Activated CD4-positive, alpha-beta T cell treated with anti-CD3 and anti-CD28 coated beads, Interleukin-2, amount 10 ng/mL, durations not matched to agents 24 days and 14 days (primary cell): ENCODE results near the gene SOWAHC. TPM values are rescaled to one million over a fixed set of nuclear protein-coding genes. Genes with fewer than 3 reads are reported as not detected.
"Not testable (repeated sequence)": the region's sequence is repeated elsewhere in the genome, so short reads cannot be mapped to it uniquely, and the experiment has no call there.

Experiments
- DNase-seq: peaks from one replicate; pipeline ENCODE4 v3.0.0; 2022
- H3K27ac Mint-ChIP-seq: one replicate; pipeline ENCODE4 v1.8.0; 2022; ENCODE audit warnings: mild to moderate bottlenecking, mixed read lengths
- H3K27me3 Mint-ChIP-seq: one replicate; pipeline ENCODE4 v1.8.0; 2022; ENCODE audit warnings: mixed read lengths
- H3K36me3 Mint-ChIP-seq: one replicate; pipeline ENCODE4 v1.8.0; 2022; ENCODE audit warnings: low read depth, mild to moderate bottlenecking, mixed read lengths
- H3K4me1 Mint-ChIP-seq: one replicate; pipeline ENCODE4 v1.8.0; 2021; ENCODE audit warnings: mixed read lengths
- H3K4me3 Mint-ChIP-seq: one replicate; pipeline ENCODE4 v1.8.0; 2022; ENCODE audit warnings: mild to moderate bottlenecking, moderate library complexity, mixed read lengths
- H3K9me3 Mint-ChIP-seq: one replicate; pipeline ENCODE4 v1.8.0; 2021; ENCODE audit warnings: mixed read lengths
- intact Hi-C: fragments of 100-400 bp; cut with micrococcal nuclease; formaldehyde crosslinking; loops from one replicate; pipeline ENCODE4 v1.15.1; 2023
- total RNA-seq: library from RNA; stranded (reverse); gene quantifications from 2 replicates; pipeline ENCODE4 v1.2.3, GENCODE V29; 2022

SOWAHC gene
- 0.26 TPM in 2 replicates for total RNA-seq

DNA sequence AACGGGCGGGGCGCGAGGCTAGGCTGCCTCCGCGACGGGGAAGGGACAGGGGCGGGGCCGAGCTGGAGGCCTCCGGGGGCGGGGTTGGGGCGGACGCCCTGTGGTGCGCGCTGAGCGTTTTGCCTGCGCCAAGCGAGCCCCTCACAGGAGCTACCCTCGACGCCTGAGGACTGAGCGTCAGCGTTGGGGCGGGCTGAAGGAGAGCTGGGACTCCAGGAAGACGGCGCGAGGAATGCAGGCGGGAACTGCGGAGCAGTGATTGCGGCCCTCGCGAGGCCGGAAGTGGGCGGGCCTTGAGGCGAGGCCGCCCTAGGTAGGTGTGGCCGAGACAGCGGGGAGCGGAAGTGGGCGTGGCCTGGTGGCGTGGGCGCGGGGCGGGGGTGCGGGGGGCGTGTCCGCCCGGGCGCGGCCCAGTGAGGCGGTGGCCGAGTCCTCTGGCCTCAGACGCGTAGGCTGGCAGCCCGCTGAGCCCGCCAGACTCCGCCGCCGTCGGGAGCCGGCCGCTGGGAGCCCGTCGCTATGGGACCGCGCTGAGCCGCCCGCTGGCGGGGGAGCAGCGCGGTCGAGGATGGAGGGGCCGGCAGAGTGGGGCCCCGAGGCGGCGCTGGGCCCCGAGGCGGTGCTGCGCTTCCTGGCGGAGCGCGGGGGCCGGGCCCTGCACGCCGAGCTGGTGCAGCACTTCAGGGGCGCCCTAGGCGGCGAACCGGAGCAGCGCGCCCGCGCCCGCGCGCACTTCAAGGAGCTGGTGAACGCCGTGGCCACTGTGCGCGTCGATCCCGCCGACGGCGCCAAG is at the start of gene SOWAHC, which contains the start of gene SEPTIN10:
Gene SOWAHC (plus strand): TSS at position 443 of the 793 bp plus-strand sequence. CDS start 126 bp downstream, at position 569.
Gene SEPTIN10 (minus strand): TSS at position 45 of the 793 bp plus-strand sequence. CDS start 139 bp downstream, outside the sequence.
- Mint-ChIP-seq H3K4me1 (peaks cover 11% of the 10 kb centered on the region), H3K4me3 (peak within 1 kb of the TSS; percentile 90), H3K9me3 (no peaks in the 10 kb centered on the region), H3K36me3 (peaks cover 2% of the 10 kb centered on the region), H3K27me3 (peaks cover 72% of the 10 kb centered on the region), H3K27ac (peak within 1 kb of the TSS; percentile 73)
- intact Hi-C loops, result no loop called here
- peak; percentile 94 for DNase-seq

DNA sequence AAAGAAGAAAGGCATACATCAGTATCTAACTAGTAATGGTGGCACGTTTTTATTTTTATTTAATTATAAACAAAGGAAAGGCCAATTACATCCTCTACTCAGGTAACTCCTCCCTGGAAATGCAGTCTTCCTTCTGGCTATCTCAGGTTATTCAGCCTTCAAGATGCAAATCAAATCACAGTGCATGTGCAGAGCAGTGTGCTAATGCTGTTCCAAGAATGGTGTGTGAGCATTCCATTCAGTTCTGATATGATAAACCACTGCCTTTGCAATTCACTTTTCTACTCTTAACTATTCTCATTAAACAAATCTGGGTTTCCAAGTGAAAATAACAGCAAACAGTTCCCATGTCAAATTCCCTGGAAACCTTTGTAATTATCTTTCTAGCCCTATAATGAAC is 38.8 kb upstream of the SOWAHC start:
- no peaks in the 10 kb centered on the region for H3K9me3 Mint-ChIP-seq
- H3K4me3 Mint-ChIP-seq, result no peak overlapping the region
- no peak overlapping the region for H3K27ac Mint-ChIP-seq
- intact Hi-C loops, result no loop called here
- peaks cover 4% of the 10 kb centered on the region for H3K27me3 Mint-ChIP-seq
- no peaks in the 10 kb centered on the region for H3K36me3 Mint-ChIP-seq
- no peak for DNase-seq
- H3K4me1 Mint-ChIP-seq, result no peaks in the 10 kb centered on the region

DNA sequence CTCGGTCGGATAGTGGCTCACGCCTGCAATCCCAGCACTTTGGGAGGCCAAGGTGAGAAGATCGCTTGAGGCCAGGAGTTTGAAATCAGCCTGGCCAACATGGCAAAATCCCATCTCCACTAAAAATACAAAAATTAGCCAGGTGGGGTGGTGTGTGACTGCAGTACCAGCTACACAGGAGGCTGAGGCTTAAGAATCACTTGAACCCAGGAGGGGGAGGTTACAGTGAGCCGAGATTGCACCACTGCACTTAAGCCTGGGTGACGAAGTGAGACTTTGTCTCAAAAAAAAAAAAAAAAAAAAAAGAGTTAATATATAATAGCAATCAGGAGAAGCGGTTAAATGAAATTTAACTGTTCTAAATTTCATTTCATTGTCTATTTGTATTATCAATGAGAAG is 36.5 kb upstream of the SOWAHC start:
- H3K27me3 Mint-ChIP-seq, intact Hi-C loops, H3K4me1 Mint-ChIP-seq, H3K9me3 Mint-ChIP-seq, H3K36me3 Mint-ChIP-seq, DNase-seq, H3K27ac Mint-ChIP-seq, H3K4me3 Mint-ChIP-seq: not testable (repeated sequence)

DNA sequence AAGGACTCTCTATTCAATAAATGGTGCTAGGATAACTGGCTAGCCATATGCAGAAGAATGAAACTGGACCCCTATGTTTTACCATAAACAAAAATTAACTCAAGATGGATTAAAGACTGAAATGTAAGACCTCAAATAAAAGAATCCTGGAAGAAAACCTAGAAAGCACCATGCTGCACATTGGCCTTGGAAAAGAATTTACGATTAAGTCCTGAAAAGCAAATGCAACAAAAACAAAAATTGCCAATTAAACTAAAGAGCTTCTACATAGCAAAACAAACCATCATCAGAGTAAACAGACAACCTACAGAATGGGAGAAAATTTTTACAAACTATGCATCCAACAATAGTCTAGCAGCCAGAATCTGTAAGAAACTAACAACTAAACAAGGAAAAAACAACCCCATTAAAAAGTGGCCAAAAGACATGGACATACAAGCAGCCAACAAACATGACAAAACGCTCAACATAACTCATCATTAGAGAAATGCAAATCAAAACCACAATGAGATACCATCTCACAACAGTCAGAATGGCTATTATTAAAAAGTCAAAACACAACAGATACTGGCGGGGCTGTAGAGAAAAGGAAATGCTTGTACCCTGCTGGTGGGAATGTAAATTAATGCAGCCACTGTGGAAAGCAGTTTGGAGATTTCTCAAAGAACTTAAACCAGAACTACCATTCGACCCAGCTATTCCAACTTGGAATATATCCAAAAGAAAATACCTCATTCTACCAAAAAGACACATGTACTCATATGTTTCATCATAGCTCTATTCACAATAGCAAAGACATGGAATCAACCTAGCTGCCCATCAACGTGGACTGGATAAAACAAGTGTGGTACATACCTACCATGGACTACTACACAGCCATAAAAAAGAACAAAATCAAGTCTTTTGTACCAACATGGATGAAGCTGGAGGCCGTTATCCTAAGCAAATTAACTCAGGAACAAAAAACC is 31.0 kb upstream of the SOWAHC start:
- H3K9me3 Mint-ChIP-seq, result no peaks in the 10 kb centered on the region
- no peak overlapping the region for H3K4me3 Mint-ChIP-seq
- H3K4me1 Mint-ChIP-seq, result no peaks in the 10 kb centered on the region
- H3K27ac Mint-ChIP-seq, result no peak overlapping the region
- no peaks in the 10 kb centered on the region for H3K36me3 Mint-ChIP-seq
- intact Hi-C loops, result no loop called here
- peaks cover 21% of the 10 kb centered on the region for H3K27me3 Mint-ChIP-seq
- no peak for DNase-seq

DNA sequence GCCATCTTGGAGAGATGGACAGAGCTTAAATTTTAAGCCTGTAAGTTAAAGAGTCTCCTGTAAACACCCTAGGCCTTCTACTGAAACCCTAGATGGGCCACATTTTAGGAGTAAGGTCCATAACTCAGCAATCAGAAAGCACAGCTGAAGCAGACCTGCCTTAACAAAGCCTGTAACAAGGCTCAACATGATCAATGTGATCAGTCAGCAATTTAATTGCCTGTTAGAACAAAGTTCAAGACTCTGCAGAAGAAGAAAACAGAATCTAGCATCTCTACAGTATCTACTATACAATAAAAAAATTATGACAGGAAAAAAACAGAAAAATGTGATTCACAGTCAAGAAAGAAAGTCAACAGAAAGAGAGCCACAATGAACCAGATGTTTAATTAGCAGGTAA is 27.5 kb upstream of the SOWAHC start:
- Mint-ChIP-seq H3K4me1 (no peaks in the 10 kb centered on the region), H3K27me3 (peaks cover 20% of the 10 kb centered on the region), H3K4me3 (no peak overlapping the region), H3K27ac (no peak overlapping the region), H3K36me3 (no peaks in the 10 kb centered on the region), H3K9me3 (no peaks in the 10 kb centered on the region)
- no peak for DNase-seq
- intact Hi-C loops, result no loop called here

GRCh38 chr2:109591206-109591605 is 23.0 kb upstream of the SOWAHC start:
- intact Hi-C loops, result no loop called here
- Mint-ChIP-seq H3K27me3 (peaks cover 5% of the 10 kb centered on the region), H3K9me3 (no peaks in the 10 kb centered on the region), H3K4me1 (no peaks in the 10 kb centered on the region), H3K36me3 (no peaks in the 10 kb centered on the region), H3K27ac (no peak overlapping the region), H3K4me3 (no peak overlapping the region)
- DNase-seq, result no peak

- no peaks in the 10 kb centered on the region for H3K4me1 Mint-ChIP-seq
- H3K36me3 Mint-ChIP-seq, result no peaks in the 10 kb centered on the region
- intact Hi-C loops, result no loop called here
- no peaks in the 10 kb centered on the region for H3K27me3 Mint-ChIP-seq
- no peaks in the 10 kb centered on the region for H3K9me3 Mint-ChIP-seq
- no peak for DNase-seq
- no peak overlapping the region for H3K27ac Mint-ChIP-seq
- no peak overlapping the region for H3K4me3 Mint-ChIP-seq
These were observed 21.3 kb upstream of the SOWAHC start for GRCh38 chr2:109592905-109593304.

DNA sequence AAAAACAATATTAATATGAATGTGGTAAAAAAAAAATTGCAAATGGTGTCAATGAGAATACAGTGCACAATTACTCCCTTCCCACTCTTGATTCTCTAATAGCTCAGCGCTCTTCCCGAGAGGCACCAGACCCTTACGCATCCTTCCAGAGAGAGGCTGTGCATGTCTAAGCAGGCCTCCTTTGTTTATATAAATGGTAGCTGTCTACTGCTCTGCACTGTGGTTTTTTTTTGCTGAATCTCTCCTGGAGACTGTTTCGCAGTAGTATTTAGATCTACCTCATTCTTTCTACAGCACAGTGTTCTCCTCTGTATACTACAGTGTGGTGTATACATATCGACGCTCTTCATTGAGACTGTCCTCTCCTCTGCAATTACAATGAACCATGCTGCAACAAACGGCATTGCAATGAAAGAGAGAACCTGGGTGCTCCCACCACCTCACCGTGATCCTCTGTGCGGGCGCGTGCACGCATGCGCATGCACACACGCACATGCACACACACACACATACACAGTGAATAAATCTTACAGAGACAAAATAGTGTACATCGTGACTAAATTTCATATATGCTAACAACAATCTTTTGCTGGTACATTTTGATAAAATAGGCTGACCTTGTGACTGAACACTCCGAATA is 19.8 kb upstream of the SOWAHC start:
- no peak overlapping the region for H3K27ac Mint-ChIP-seq
- no peak overlapping the region for H3K4me3 Mint-ChIP-seq
- H3K9me3 Mint-ChIP-seq, result no peaks in the 10 kb centered on the region

GRCh38 chr2:109595644-109596043 is 18.5 kb upstream of the SOWAHC start:
- intact Hi-C loops, result no loop called here
- Mint-ChIP-seq H3K27me3 (peaks cover 2% of the 10 kb centered on the region), H3K4me3 (no peak overlapping the region), H3K9me3 (no peaks in the 10 kb centered on the region), H3K27ac (no peak overlapping the region), H3K36me3 (no peaks in the 10 kb centered on the region), H3K4me1 (no peaks in the 10 kb centered on the region)
- DNase-seq, result no peak

More for the DNA sequence above, 19.8 kb upstream of the SOWAHC start:
- intact Hi-C loops, result no loop called here
- no peaks in the 10 kb centered on the region for H3K4me1 Mint-ChIP-seq
- no peaks in the 10 kb centered on the region for H3K27me3 Mint-ChIP-seq
- H3K36me3 Mint-ChIP-seq, result no peaks in the 10 kb centered on the region
- DNase-seq, result no peak

GRCh38 chr2:109597283-109597682 is 16.9 kb upstream of the SOWAHC start:
- H3K27ac Mint-ChIP-seq, result no peak overlapping the region

GRCh38 chr2:109601783-109602182 is 12.4 kb upstream of the SOWAHC start:
- DNase-seq, result no peak
- Mint-ChIP-seq H3K4me3 (no peak overlapping the region), H3K27me3 (peaks cover 14% of the 10 kb centered on the region), H3K36me3 (no peaks in the 10 kb centered on the region), H3K9me3 (no peaks in the 10 kb centered on the region), H3K4me1 (no peaks in the 10 kb centered on the region), H3K27ac (no peak overlapping the region)
- intact Hi-C loops, result no loop called here

More at GRCh38 chr2:109597283-109597682, 16.9 kb upstream of the SOWAHC start:
- no peaks in the 10 kb centered on the region for H3K4me1 Mint-ChIP-seq
- H3K9me3 Mint-ChIP-seq, result no peaks in the 10 kb centered on the region
- intact Hi-C loops, result no loop called here
- DNase-seq, result no peak
- H3K36me3 Mint-ChIP-seq, result no peaks in the 10 kb centered on the region
- H3K27me3 Mint-ChIP-seq, result peaks cover 9% of the 10 kb centered on the region
- H3K4me3 Mint-ChIP-seq, result no peak overlapping the region

- Mint-ChIP-seq H3K27me3 (peaks cover 16% of the 10 kb centered on the region), H3K36me3 (no peaks in the 10 kb centered on the region), H3K4me3 (no peak overlapping the region)
These were observed 11.5 kb upstream of the SOWAHC start for GRCh38 chr2:109602617-109603188.

GRCh38 chr2:109604597-109604996 is 9.6 kb upstream of the SOWAHC start:
- peaks cover 4% of the 10 kb centered on the region for H3K4me1 Mint-ChIP-seq
- DNase-seq, result no peak

More at GRCh38 chr2:109602617-109603188, 11.5 kb upstream of the SOWAHC start:
- Mint-ChIP-seq H3K4me1 (no peaks in the 10 kb centered on the region), H3K27ac (no peak overlapping the region), H3K9me3 (no peaks in the 10 kb centered on the region)
- intact Hi-C loops, result no loop called here
- no peak for DNase-seq

More at GRCh38 chr2:109604597-109604996, 9.6 kb upstream of the SOWAHC start:
- intact Hi-C loops, result no loop called here
- H3K4me3 Mint-ChIP-seq, result no peak overlapping the region
- H3K27me3 Mint-ChIP-seq, result peaks cover 29% of the 10 kb centered on the region
- no peaks in the 10 kb centered on the region for H3K9me3 Mint-ChIP-seq
- H3K27ac Mint-ChIP-seq, result no peak overlapping the region
- H3K36me3 Mint-ChIP-seq, result no peaks in the 10 kb centered on the region
